NCI-H2107 treated with DMSO at 0.1 percent for 48 hours (cell line): ENCODE data around the gene PAPPA.

ENCODE experiments used
- DNase-seq: peaks from one replicate; lab custom pipeline; 2025; ENCODE audit not compliant: unreplicated experiment; lab: John Stamatoyannopoulos, UW

Gene PAPPA

GRCh38 chr9:116151199-116151598, 2.4 kb upstream of the PAPPA start:
- no peak for DNase-seq

- DNase-seq = no peak
Observed at GRCh38 chr9:116151966-116152381, 1.6 kb upstream of the PAPPA start.

GRCh38 chr9:116152390-116152789, 1.2 kb upstream of the PAPPA start:
- DNase-seq = peak; percentile 18

- no peak for DNase-seq
Observed at GRCh38 chr9:116152941-116153764, 438 bp upstream of the PAPPA start.

- no peak for DNase-seq
Observed at GRCh38 chr9:116154334-116154975, 864 bp downstream of the PAPPA start.

- no peak for DNase-seq
Observed at GRCh38 chr9:116154976-116155697, 1.5 kb downstream of the PAPPA start.

GRCh38 chr9:116155698-116156039, 2.1 kb downstream of the PAPPA start:
- no peak for DNase-seq

GRCh38 chr9:116156621-116157314, 3.2 kb downstream of the PAPPA start:
- peak; percentile 80 for DNase-seq

- DNase-seq = no peak
Observed at GRCh38 chr9:116157436-116158138, 4.0 kb downstream of the PAPPA start.

GRCh38 chr9:116160676-116161571, 7.3 kb downstream of the PAPPA start:
- DNase-seq = no peak

- no peak for DNase-seq
Observed at GRCh38 chr9:116162241-116162781, 8.7 kb downstream of the PAPPA start.

GRCh38 chr9:116163293-116164055, 9.9 kb downstream of the PAPPA start:
- DNase-seq = no peak

GRCh38 chr9:116165912-116166311, 12.3 kb downstream of the PAPPA start:
- no peak for DNase-seq

GRCh38 chr9:116166713-116167112, 13.1 kb downstream of the PAPPA start:
- DNase-seq = no peak

- no peak for DNase-seq
Observed at GRCh38 chr9:116168231-116168630, 14.6 kb downstream of the PAPPA start.

GRCh38 chr9:116172216-116172615, 18.6 kb downstream of the PAPPA start:
- DNase-seq = no peak

GRCh38 chr9:116174347-116174746, 20.8 kb downstream of the PAPPA start:
- DNase-seq = no peak

GRCh38 chr9:116175614-116176013, 22.0 kb downstream of the PAPPA start:
- no peak for DNase-seq
